Measurements from ENCODE around the gene SNX11. TPM values are rescaled to one million over a fixed set of nuclear protein-coding genes. Genes with fewer than 3 reads are reported as not detected.

Gene SNX11
- total and polyA plus RNA-seq, 2 of the 8 experiments (the other 6 are each of a cell fraction or from before 2014, with no cell fraction given) = 21.1 to 21.4 TPM

DNA sequence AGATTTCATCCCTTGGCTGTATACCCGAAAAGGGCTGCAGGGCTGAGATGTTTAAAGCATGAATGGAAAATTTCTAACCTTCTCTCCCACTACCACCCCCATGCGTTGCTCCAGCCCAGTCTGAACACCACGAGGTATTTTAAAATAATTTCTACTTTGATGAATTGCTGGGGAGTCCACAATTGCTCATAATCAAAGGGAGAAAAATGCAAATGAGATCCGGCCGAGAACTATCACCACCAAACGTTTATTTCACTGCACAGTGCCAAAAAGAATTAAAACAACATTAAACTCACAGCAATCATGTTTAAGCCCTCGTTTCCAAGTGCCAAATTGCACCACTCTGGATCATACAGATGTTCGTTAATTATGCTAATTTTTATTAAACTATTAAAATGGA lies 36.7 kb downstream of the SNX11 start:
- no peaks in the 10 kb centered on the region for H3K79me2 ChIP-seq (ENCODE audit: control insufficient read depth in 1 of 2, insufficient read depth in 2 of 2, low read length in 2 of 2)
- H3K23ac ChIP-seq (ENCODE audit: insufficient read length) = no peak overlapping the region
- no peak overlapping the region for H2BK120ac ChIP-seq (replicated peaks; ENCODE audit: low read depth, low read length)
- H3K14ac ChIP-seq (ENCODE audit: insufficient read length) = no peak overlapping the region
- no peak overlapping the region for H2AFZ ChIP-seq (ENCODE audit: low read length)
- no peak overlapping the region for H2BK12ac ChIP-seq (ENCODE audit: low read depth, low read length)
- H4K91ac ChIP-seq (replicated peaks; ENCODE audit: insufficient read length, low read length) = no peak overlapping the region
- H3K4me1 ChIP-seq (replicated peaks in 1 of 4; ENCODE audit: control insufficient read depth in 3 of 4, insufficient read depth in 4 of 4, low read length in 3 of 4) = peaks cover 0 to 5% (median 1%) of the 10 kb centered on the region in 4 experiments; a peak in 2 of 7 replicates
- no peak overlapping the region for H3K4me3 ChIP-seq (ENCODE audit: extremely low read depth in 1 of 4, insufficient read depth in 2 of 4, low read depth in 3 of 4, low read length in 4 of 4)
- no peak overlapping the region for H2BK5ac ChIP-seq (ENCODE audit: low read depth, low read length)
- H4K5ac ChIP-seq (ENCODE audit: insufficient read length, low read depth, low read length) = no peak overlapping the region
- H3K27ac ChIP-seq (ENCODE audit: low read depth, low read length) = no peak overlapping the region
- no peak overlapping the region for H4K8ac ChIP-seq (ENCODE audit: extremely low read depth, insufficient read depth, low read length)
- no peak overlapping the region for H3K4ac ChIP-seq (replicated peaks; ENCODE audit: insufficient read length, low read depth, low read length)
- no peak overlapping the region for H2BK15ac ChIP-seq (ENCODE audit: low read length)
- POLR2A ChIA-PET (ENCODE audit: partially characterized antibody) = no interaction called here
- H3K36me3 ChIP-seq (ENCODE audit: control insufficient read depth in 2 of 4, insufficient read depth in 4 of 4, low read length in 3 of 4) = no peaks in the 10 kb centered on the region
- H3K56ac ChIP-seq (replicated peaks; ENCODE audit: insufficient read length, low read depth, low read length) = no peak overlapping the region
- no peak overlapping the region for H3K18ac ChIP-seq (ENCODE audit: extremely low read depth, low read length)
- H2AK5ac ChIP-seq (ENCODE audit: low read depth, low read length) = no peak overlapping the region
- no peak overlapping the region for H3K9ac ChIP-seq (replicated peaks in 1 of 4; ENCODE audit: extremely low read depth in 1 of 4, low read depth in 3 of 4, low read length in 3 of 4)
- no peak for TF ChIP-seq GTF2F1 (IDR thresholded peaks at IDR 0.05; ENCODE audit: borderline replicate concordance, low read depth, low read length)
- DNase-seq (ENCODE audit: low read depth in 1 of 2, low spot score in 2 of 2) = no peak
- WGBS, 2 experiments (ENCODE audit: extremely low coverage in 1 of 2, insufficient coverage in 1 of 2, insufficient read length in 1 of 2, insufficient replicate concordance in 2 of 2, low coverage in 1 of 2, low lambda C conversion rate in 2 of 2, missing lambda C conversion rate in 1 of 2) = 80% methylated on average over 8 of the region's 8 CpGs; no CpG with 5 or more reads in 1 of the 2 experiments
- H3K27me3 ChIP-seq (replicated peaks in 1 of 4; ENCODE audit: control insufficient read depth in 3 of 4, extremely low read depth in 1 of 4, insufficient read depth in 3 of 4, low read length in 3 of 4) = no peaks in the 10 kb centered on the region; a peak in 1 of 7 replicates
- no peaks in the 10 kb centered on the region for H3K79me1 ChIP-seq (ENCODE audit: low read depth, low read length)
- H3K23me2 ChIP-seq (ENCODE audit: low read depth, low read length) = no peaks in the 10 kb centered on the region
- H4K20me1 ChIP-seq (replicated peaks in 1 of 2; ENCODE audit: control insufficient read depth in 1 of 2, insufficient read depth in 2 of 2, low read length in 2 of 2) = no peaks in the 10 kb centered on the region
- H2BK20ac ChIP-seq (ENCODE audit: low read length) = no peak overlapping the region
- no peak for FAIRE-seq
- CTCF ChIA-PET (ENCODE audit: partially characterized antibody) = interaction anchor here (1.6 to 2.2 kb wide), 3 partner anchors 9 to 76 kb away, joined by 6 to 8 read pairs (median 7); no protein-coding TSS in a partner anchor
- no peak overlapping the region for H3K4me2 ChIP-seq (ENCODE audit: insufficient read depth in 1 of 2, low read depth in 2 of 2, low read length in 2 of 2)
- no peaks in the 10 kb centered on the region for H3K9me3 ChIP-seq (ENCODE audit: insufficient read depth in 2 of 2, low read depth in 1 of 2, low read length in 1 of 2)
